Measurements from ENCODE around the gene SPRING1.

DNA sequence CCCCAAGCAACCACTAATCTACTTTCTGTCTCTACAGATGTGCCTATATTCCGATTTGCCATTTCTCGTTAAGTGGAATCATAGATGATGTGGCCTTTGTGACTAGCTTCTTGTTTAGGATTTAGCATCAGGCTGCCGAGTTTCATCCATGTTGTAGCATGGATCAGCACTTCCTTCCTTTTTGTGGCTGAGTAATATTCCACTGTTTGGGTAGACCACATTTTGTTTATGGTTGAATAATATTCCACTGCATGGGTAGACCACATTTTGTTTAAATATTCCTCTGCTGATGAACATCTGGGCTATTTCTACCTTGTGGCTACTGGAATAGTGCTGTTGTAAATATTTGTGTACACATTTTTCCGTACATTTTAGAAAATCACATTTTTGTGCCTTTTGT, 36.4 kb downstream of the SPRING1 start:
- TF ChIP-seq, protein P1, sequence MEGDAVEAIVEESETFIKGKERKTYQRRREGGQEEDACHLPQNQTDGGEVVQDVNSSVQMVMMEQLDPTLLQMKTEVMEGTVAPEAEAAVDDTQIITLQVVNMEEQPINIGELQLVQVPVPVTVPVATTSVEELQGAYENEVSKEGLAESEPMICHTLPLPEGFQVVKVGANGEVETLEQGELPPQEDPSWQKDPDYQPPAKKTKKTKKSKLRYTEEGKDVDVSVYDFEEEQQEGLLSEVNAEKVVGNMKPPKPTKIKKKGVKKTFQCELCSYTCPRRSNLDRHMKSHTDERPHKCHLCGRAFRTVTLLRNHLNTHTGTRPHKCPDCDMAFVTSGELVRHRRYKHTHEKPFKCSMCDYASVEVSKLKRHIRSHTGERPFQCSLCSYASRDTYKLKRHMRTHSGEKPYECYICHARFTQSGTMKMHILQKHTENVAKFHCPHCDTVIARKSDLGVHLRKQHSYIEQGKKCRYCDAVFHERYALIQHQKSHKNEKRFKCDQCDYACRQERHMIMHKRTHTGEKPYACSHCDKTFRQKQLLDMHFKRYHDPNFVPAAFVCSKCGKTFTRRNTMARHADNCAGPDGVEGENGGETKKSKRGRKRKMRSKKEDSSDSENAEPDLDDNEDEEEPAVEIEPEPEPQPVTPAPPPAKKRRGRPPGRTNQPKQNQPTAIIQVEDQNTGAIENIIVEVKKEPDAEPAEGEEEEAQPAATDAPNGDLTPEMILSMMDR (IDR thresholded peaks at IDR 0.05; ENCODE audit: insufficient read depth, low read length, poor library complexity, severe bottlenecking) = no peak
- no peak for TF ChIP-seq EZH2phosphoT487 (conservative IDR thresholded peaks at IDR 0.05; ENCODE audit: low read length)
